Lung (tissue), 12 donors: Measurements from ENCODE around the gene ZFAND3. TPM values are rescaled to one million over a fixed set of nuclear protein-coding genes. Genes with fewer than 3 reads are reported as not detected.

Source experiments
- ATAC-seq: fragments of 200-7000 bp; cut with Tn5 transposase; one replicate; pipeline ENCODE4 v1.9.1; 2020; ENCODE audit warnings: moderate number of reproducible peaks; ENCODE audit not compliant: insufficient read depth, low FRiP score
- DNase-seq, 3 donors: peaks; one replicate each; pipeline ENCODE4 v3.0.0-alpha.2; 2013 to 2017
- H3K27ac ChIP-seq, 2 donors: one replicate each; pipeline ENCODE4 v1.5.1; 2013; ENCODE audit warnings: mild to moderate bottlenecking in 2 of 2, moderate library complexity in 2 of 2, control low read depth in 1 of 2, inconsistent platforms in 1 of 2, low read depth in 1 of 2, low read length in 1 of 2
- H3K27me3 ChIP-seq, 3 donors: one replicate each; pipeline ENCODE4 v1.5.1; 2013; ENCODE audit warnings: low read length in 2 of 3; ENCODE audit not compliant: control insufficient read depth in 3 of 3, insufficient read depth in 3 of 3
- H3K36me3 ChIP-seq, 4 donors: one replicate each; pipeline ENCODE4 v1.5.1; 2013; ENCODE audit warnings: low read length in 4 of 4, mild to moderate bottlenecking in 1 of 4, moderate library complexity in 1 of 4; ENCODE audit not compliant: control insufficient read depth in 4 of 4, insufficient read depth in 4 of 4
- H3K4me1 ChIP-seq, 5 donors: one replicate each; pipeline ENCODE4 v1.5.1; 2013; ENCODE audit warnings: low read length in 5 of 5, mild to moderate bottlenecking in 2 of 5, moderate library complexity in 1 of 5; ENCODE audit not compliant: control insufficient read depth in 5 of 5, insufficient read depth in 5 of 5
- H3K4me3 ChIP-seq: one replicate; pipeline ENCODE4 v1.5.1; 2013; ENCODE audit warnings: mild to moderate bottlenecking, control low read depth, moderate library complexity
- H3K9ac ChIP-seq, 2 donors: one replicate each; pipeline ENCODE4 v1.5.1; 2013; ENCODE audit warnings: low read length in 2 of 2, control low read depth in 1 of 2; ENCODE audit not compliant: insufficient read depth in 1 of 2
- H3K9me3 ChIP-seq, 4 donors: one replicate each; pipeline ENCODE4 v1.5.1; 2013; ENCODE audit warnings: low read length in 3 of 4, mild to moderate bottlenecking in 1 of 4, moderate library complexity in 1 of 4; ENCODE audit not compliant: control insufficient read depth in 4 of 4, insufficient read depth in 3 of 4
- WGBS, 2 donors: extraction: QIAGEN DNeasy Blood & Tissue Kit; methylation state at CpG; one replicate each; pipeline ENCODE4 v1.1.7; 2013; 5-methylcytosine and 5-hydroxymethylcytosine counted together
- polyA plus RNA-seq, 2 donors: library from polyadenylated mRNA; stranded (reverse); fragments of 200-250 nt; gene quantifications; one replicate each; pipeline ENCODE4 v1.2.1, GENCODE V29; 2013
- total RNA-seq, 2 donors: library from RNA; depleted of rRNA in 1 of 2; stranded (reverse); fragments of >200 nt in 1 of 2; gene quantifications; one replicate each; pipeline ENCODE4 v1.2.1, GENCODE V29; 2014 to 2021
- TF ChIP-seq, protein P1 (sequence below): IDR thresholded peaks from 2 replicates; pipeline ENCODE4 v1.5.1; 2012; ENCODE audit warnings: mild to moderate bottlenecking; ENCODE audit errors: control extremely low read depth, extremely low read depth
- donor health status: control.
- donor health status: control.
- donor health status: Bipolar disorder and iron deficiency.
- donor health status: healthy.
- donor health status: DM: yes; HTN: yes; CAD: no.

The ZFAND3 gene
- total and polyA plus RNA-seq, 4 donors = 27.6 to 63.6 (median 51.3) TPM

DNA sequence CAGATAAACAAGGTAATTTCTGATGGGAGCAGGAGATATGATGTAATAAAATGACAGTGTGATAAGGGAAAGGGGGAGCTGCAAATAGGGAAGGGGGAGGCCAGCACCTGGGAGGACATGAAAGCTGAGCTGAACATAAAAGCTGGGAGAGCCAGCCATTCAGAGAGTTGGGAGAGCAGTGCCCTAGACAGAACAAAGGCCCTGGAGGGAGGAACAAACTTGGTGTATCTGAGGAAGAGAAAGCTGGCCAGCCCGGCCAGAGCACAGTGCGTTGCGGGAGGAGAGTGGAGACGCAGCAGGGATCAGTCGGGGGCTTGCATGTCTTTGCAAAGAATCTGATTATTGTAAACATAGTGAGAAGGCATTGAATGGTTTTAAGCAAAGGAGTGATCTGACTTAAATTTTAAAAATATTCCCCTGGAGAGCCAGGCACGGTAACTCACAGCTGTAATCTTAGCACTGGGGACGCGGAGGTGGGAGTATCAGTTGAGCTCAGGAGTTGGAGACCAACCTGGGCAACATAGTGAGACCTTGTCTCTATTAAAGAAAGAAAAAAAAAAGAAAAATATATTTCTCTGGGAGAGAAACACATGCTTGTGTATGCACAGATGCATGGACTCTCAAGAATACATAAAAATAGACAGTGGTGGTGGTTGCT is 318.2 kb downstream of the ZFAND3 start:
- TF ChIP-seq, protein P1, sequence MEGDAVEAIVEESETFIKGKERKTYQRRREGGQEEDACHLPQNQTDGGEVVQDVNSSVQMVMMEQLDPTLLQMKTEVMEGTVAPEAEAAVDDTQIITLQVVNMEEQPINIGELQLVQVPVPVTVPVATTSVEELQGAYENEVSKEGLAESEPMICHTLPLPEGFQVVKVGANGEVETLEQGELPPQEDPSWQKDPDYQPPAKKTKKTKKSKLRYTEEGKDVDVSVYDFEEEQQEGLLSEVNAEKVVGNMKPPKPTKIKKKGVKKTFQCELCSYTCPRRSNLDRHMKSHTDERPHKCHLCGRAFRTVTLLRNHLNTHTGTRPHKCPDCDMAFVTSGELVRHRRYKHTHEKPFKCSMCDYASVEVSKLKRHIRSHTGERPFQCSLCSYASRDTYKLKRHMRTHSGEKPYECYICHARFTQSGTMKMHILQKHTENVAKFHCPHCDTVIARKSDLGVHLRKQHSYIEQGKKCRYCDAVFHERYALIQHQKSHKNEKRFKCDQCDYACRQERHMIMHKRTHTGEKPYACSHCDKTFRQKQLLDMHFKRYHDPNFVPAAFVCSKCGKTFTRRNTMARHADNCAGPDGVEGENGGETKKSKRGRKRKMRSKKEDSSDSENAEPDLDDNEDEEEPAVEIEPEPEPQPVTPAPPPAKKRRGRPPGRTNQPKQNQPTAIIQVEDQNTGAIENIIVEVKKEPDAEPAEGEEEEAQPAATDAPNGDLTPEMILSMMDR = no peak
- Histone ChIP-seq H3K27ac (no peak overlapping the region), H3K36me3 (peaks cover 0 to 5% (median 0%) of the 10 kb centered on the region in 4 donors), H3K4me1 (peaks cover 2 to 19% (median 8%) of the 10 kb centered on the region in 5 donors), H3K9me3 (no peaks in the 10 kb centered on the region), H3K27me3 (no peaks in the 10 kb centered on the region), H3K9ac (no peak overlapping the region), H3K4me3 (no peak overlapping the region)
- no peak for ATAC-seq
- no peak for DNase-seq
- 96 to 98% methylated on average over 8 of the region's 8 CpGs for WGBS, 2 donors

DNA sequence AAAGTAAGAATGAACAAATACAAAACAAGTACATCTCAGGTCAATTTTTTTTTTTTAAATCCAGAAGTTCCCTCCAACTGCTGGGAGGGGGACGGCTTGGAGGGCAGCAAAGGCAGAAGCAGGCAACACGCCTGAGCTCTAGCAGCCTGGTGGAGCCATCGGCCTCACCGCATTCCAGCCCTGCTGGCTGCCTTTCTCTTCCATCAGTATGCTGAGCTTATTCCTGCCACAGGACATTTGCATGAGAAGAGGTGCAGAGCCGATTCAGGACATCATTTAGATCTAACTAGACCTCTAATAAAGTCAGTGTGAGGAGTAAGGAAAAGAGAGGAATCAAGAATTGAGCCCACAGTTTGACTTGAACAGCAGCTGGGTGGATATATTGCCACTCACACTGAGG is 318.8 kb downstream of the ZFAND3 start:
- DNase-seq = no peak
- H3K27ac ChIP-seq = no peak overlapping the region

DNA sequence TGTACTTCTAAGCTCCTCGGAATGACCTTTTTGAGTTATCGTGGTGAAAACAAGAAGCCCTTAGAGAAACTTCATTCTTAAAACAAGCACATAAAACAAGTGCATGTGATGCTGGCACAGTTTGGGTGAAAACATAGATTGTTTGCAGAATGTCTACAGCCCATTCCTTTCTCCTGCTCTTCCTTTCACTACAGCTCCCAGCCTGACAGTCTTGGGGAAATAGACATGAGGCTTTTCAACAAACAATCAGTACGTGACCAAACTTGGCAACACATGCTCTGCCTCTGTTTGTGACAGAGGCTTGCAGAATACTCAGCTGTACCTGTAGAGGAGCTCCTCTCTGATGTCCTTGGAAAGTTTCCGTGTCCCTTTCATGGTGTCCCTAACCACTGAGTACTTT is 321.6 kb downstream of the ZFAND3 start:
- H3K4me1 ChIP-seq = peaks cover 3 to 28% (median 11%) of the 10 kb centered on the region in 5 donors
- ATAC-seq (no peak), DNase-seq (no peak)
- H3K4me3 ChIP-seq = no peak overlapping the region
- peaks cover 0 to 6% (median 0%) of the 10 kb centered on the region in 4 donors for H3K36me3 ChIP-seq
- no peaks in the 10 kb centered on the region for H3K9me3 ChIP-seq
- H3K27ac ChIP-seq = no peak overlapping the region
- H3K27me3 ChIP-seq = no peaks in the 10 kb centered on the region
- H3K9ac ChIP-seq = no peak overlapping the region
- TF ChIP-seq, protein P1 = no peak
- WGBS, 2 donors = 88 to 90% methylated on average over 4 of the region's 4 CpGs

More for the DNA sequence above, 318.8 kb downstream of the ZFAND3 start:
- WGBS, 2 donors = 93 to 95% methylated on average over 5 of the region's 5 CpGs
- no peaks in the 10 kb centered on the region for H3K9me3 ChIP-seq
- peaks cover 0 to 5% (median 0%) of the 10 kb centered on the region in 4 donors for H3K36me3 ChIP-seq
- H3K27me3 ChIP-seq = no peaks in the 10 kb centered on the region
- H3K4me1 ChIP-seq = peaks cover 5 to 22% (median 8%) of the 10 kb centered on the region in 5 donors
- H3K4me3 ChIP-seq = no peak overlapping the region
- ATAC-seq = no peak
- no peak overlapping the region for H3K9ac ChIP-seq
- TF ChIP-seq, protein P1 = no peak
